ENCODE measurements around the gene PLEKHM2.

The PLEKHM2 gene

GRCh38 chr1:15724949-15725880, 41.1 kb downstream of the PLEKHM2 start:
- no peak for DNase-seq (ENCODE audit: low read depth in 3 of 3)

- DNase-seq (ENCODE audit: low read depth in 3 of 3) = no peak
These were observed 42.4 kb downstream of the PLEKHM2 start for GRCh38 chr1:15726508-15726907.

GRCh38 chr1:15727021-15727420, 42.9 kb downstream of the PLEKHM2 start:
- no peak for DNase-seq (ENCODE audit: low read depth in 3 of 3)

- DNase-seq (ENCODE audit: low read depth in 3 of 3) = no peak
These were observed 43.3 kb downstream of the PLEKHM2 start for GRCh38 chr1:15727424-15727823.

GRCh38 chr1:15727866-15728534, 43.9 kb downstream of the PLEKHM2 start:
- no peak for DNase-seq (ENCODE audit: low read depth in 3 of 3)

- no peak for DNase-seq (ENCODE audit: low read depth in 3 of 3)
These were observed 45.0 kb downstream of the PLEKHM2 start for GRCh38 chr1:15728937-15729657.

- DNase-seq (ENCODE audit: low read depth in 3 of 3) = no peak
These were observed 46.3 kb downstream of the PLEKHM2 start for GRCh38 chr1:15730423-15730822.

GRCh38 chr1:15730936-15731335, 46.8 kb downstream of the PLEKHM2 start:
- no peak for DNase-seq (ENCODE audit: low read depth in 3 of 3)

GRCh38 chr1:15731735-15732685, 47.9 kb downstream of the PLEKHM2 start:
- no peak for DNase-seq (ENCODE audit: low read depth in 3 of 3)

- DNase-seq (ENCODE audit: low read depth in 3 of 3) = no peak
These were observed 48.6 kb downstream of the PLEKHM2 start for GRCh38 chr1:15732686-15733081.

- no peak for DNase-seq (ENCODE audit: low read depth in 3 of 3)
These were observed 49.2 kb downstream of the PLEKHM2 start for GRCh38 chr1:15733218-15733725.

- DNase-seq (ENCODE audit: low read depth in 3 of 3) = no peak
These were observed 49.7 kb downstream of the PLEKHM2 start for GRCh38 chr1:15733726-15734226.

- DNase-seq (ENCODE audit: low read depth in 3 of 3) = no peak
These were observed 50.2 kb downstream of the PLEKHM2 start for GRCh38 chr1:15734296-15734695.

- no peak for DNase-seq (ENCODE audit: low read depth in 3 of 3)
These were observed 50.8 kb downstream of the PLEKHM2 start for GRCh38 chr1:15734901-15735300.

- no peak for DNase-seq (ENCODE audit: low read depth in 3 of 3)
These were observed 51.4 kb downstream of the PLEKHM2 start for GRCh38 chr1:15735304-15736037.

- DNase-seq (ENCODE audit: low read depth in 3 of 3) = no peak
These were observed 52.1 kb downstream of the PLEKHM2 start, which contains the start of gene SLC25A34 for GRCh38 chr1:15736038-15736891. Gene SLC25A34, plus strand, starts transcription at chr1:15736258. Its CDS starts 228 bp downstream, at chr1:15736486.

- no peak for DNase-seq (ENCODE audit: low read depth in 3 of 3)
These were observed 52.8 kb downstream of the PLEKHM2 start for GRCh38 chr1:15736892-15737261.

- no peak for DNase-seq (ENCODE audit: low read depth in 3 of 3)
These were observed 53.5 kb downstream of the PLEKHM2 start for GRCh38 chr1:15737324-15738319.
